Epidermal melanocyte (primary cell): ENCODE results near the gene HOPX.
A peak's percentile ranks its signal among the peaks of the same experiment; 100 is the strongest.
"Not testable (repeated sequence)": the region's sequence is repeated elsewhere in the genome, so short reads cannot be mapped to it uniquely, and the experiment has no call there.

Experiments used
- DNase-seq: peaks from one replicate; pipeline ENCODE4 v3.0.0; 2011; ENCODE audit warnings: low spot score; ENCODE audit not compliant: insufficient read length

HOPX gene

GRCh38 chr4:56655209-56655626, 25.9 kb downstream of the HOPX start:
- no peak for DNase-seq

DNA sequence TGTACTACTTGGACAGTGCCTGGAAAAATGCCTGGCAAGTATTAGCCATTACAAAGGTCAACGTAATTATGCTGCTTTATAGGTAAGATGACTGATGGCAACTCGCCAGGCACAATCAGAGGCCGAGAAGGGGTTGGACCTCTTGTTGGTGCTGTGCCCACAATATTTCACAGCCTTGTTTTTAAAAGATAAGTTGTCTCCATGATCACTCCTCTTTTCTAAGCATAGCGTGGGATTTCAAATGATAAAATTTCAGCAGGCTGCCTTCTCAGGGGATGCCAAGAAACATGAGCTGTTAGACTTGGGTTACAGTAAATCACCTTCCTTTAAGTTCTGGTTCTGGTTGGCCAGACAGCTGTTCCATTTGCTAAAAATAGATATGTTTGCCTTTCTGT, 26.9 kb downstream of the HOPX start:
- no peak for DNase-seq

GRCh38 chr4:56653461-56654237, 27.4 kb downstream of the HOPX start:
- DNase-seq, result no peak

- no peak for DNase-seq
Measured at GRCh38 chr4:56652196-56652595, 28.9 kb downstream of the HOPX start.

- no peak for DNase-seq
Measured at GRCh38 chr4:56651056-56651350, 30.1 kb downstream of the HOPX start.

GRCh38 chr4:56650262-56651055, 30.6 kb downstream of the HOPX start:
- no peak for DNase-seq

- DNase-seq, result no peak
Measured at GRCh38 chr4:56649445-56650261, 31.4 kb downstream of the HOPX start.

DNA sequence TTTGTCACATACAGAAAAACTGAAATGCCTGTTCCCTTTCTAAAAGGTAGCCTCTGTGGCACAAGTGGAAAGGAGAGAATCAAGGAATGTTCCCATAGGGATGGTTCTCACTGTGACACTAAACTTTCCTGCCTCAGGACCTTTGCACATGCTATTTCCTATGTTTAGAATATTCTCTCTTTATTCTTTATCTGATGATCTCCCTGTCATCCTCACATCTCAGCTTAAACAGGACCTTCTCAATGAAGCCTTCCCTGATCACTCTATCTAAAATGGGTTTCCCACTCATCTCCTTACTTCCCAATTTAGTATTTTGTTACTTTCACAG, 32.3 kb downstream of the HOPX start:
- no peak for DNase-seq

- DNase-seq, result no peak
Measured at GRCh38 chr4:56648021-56648823, 32.9 kb downstream of the HOPX start.

- no peak for DNase-seq
Measured at GRCh38 chr4:56646341-56646740, 34.8 kb downstream of the HOPX start.

DNA sequence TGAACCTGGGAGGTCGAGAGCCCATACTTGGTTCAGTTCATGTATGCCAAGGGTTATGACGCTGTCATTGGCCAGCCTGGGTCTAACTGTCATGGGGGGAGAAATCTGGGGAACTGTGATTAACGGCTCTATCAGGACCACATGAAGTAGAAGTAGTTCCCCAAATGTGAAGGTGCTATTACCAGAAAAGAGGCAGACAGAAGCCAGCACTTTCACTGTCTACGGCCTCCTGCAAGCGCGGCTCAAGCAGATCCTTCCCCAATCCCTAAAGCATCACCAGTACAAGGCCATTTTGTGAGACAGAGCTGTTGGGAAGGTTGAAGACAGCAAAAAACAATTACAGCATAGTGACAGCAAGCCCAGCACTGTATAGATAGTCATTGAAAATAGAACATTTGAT, 37.5 kb downstream of the HOPX start:
- DNase-seq, result no peak

DNA sequence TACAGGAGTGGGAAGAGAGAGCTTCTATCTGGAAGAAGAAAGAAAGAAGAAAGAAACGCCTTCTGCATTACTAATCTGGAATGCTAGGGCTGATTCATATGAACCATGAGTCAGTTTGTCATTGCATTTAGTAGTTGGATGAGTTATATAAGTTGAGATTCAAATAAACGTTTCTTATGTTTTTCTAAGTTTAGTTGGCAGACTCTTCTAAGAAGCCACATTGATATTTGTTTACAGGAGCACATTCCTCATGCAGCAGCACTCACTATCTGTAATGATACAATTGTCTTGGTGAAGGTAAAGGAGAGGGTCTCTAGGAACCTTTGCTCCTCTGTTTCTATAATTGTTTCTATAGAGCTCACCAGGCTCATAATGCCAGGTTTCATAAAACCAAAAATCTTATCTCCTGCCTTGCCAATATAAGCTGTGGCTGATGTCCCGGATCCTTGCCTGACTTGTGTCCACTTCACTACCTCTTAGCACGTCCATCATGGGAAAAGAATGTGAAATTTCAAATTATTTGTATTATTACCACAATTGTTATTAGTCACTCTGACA, 39.5 kb downstream of the HOPX start:
- peak; percentile 64 for DNase-seq

- DNase-seq, result no peak
Measured at GRCh38 chr4:56640621-56641493, 40.2 kb downstream of the HOPX start.

- DNase-seq, result no peak
Measured at GRCh38 chr4:56637791-56638190, 43.3 kb downstream of the HOPX start.

- DNase-seq, result no peak
Measured at GRCh38 chr4:56637154-56637553, 43.9 kb downstream of the HOPX start.

- DNase-seq, result not testable (repeated sequence)
Measured at GRCh38 chr4:56634954-56635353, 46.1 kb downstream of the HOPX start.

GRCh38 chr4:56633486-56633885, 47.6 kb downstream of the HOPX start:
- no peak for DNase-seq

- DNase-seq, result peak; percentile 81
Measured at GRCh38 chr4:56630876-56631666, 50.0 kb downstream of the HOPX start.

DNA sequence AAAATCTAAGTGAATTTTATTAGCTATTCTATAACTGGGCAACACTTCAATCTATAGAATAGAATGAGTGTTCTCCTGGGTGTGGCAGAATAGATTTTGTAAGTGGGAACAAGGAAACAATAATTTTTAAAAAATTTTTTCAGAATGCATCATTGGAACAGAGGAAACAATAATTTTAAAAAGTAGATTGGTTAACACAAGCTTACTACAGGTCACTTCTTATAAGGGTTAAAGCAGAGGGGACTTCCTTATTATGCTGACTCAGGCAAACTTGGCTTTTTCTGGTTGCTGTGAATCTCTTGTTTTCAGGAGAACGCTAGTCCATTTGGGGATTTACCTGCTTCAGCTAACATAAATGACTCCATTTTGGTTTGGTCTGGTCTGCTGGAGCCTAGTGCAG, 52.5 kb downstream of the HOPX start:
- DNase-seq, result no peak
